Peyer's patch (tissue), 4 donors: Measurements from ENCODE around the gene SCAMP1. TPM values are rescaled to one million over a fixed set of nuclear protein-coding genes. Genes with fewer than 3 reads are reported as not detected.

Experiments used
- DNase-seq, 3 donors: peaks; one replicate each; pipeline ENCODE4 v3.0.0-alpha.2; 2017 to 2019
- H3K27ac ChIP-seq, 4 donors: fragments of 200-600 bp; sonication (generic); one replicate each; pipeline ENCODE4 v1.5.1; 2016 to 2019
- H3K27me3 ChIP-seq, 2 donors: fragments of 200-600 bp; sonication (generic); one replicate each; pipeline ENCODE4 v1.5.1; 2019
- H3K36me3 ChIP-seq, 3 donors: fragments of 200-600 bp; sonication (generic); one replicate each; pipeline ENCODE4 v1.5.1; 2016 to 2019
- H3K4me1 ChIP-seq, 4 donors: fragments of 200-600 bp; sonication (generic); one replicate each; pipeline ENCODE4 v1.5.1; 2016 to 2019
- H3K4me3 ChIP-seq, 4 donors: fragments of 200-600 bp; sonication (generic); 1 replicate in 3 of 4; 2 replicates in 1 of 4; pipeline ENCODE4 v1.5.1; 2016 to 2019; ENCODE audit warnings: mild to moderate bottlenecking in 1 of 4
- H3K9me3 ChIP-seq, 4 donors: fragments of 200-600 bp; sonication (generic); one replicate each; pipeline ENCODE4 v1.5.1; 2016 to 2019; ENCODE audit warnings: mild to moderate bottlenecking in 1 of 4
- CTCF ChIP-seq, 6 experiments: fragments of 450-650 bp in 4 of 6; fragments of 200-600 bp in 2 of 6; sonication (generic) in 1 of 6; IDR thresholded peaks; one replicate each; pipeline ENCODE4 v1.5.1; 2017 to 2019; ENCODE audit warnings: antibody characterized with exemption in 6 of 6, mild to moderate bottlenecking in 3 of 6, moderate library complexity in 1 of 6
- POLR2A ChIP-seq, 2 donors: fragments of 450-650 bp; IDR thresholded peaks; one replicate each; pipeline ENCODE4 v1.5.1; 2017; ENCODE audit warnings: antibody characterized with exemption in 2 of 2, mild to moderate bottlenecking in 2 of 2, moderate library complexity in 2 of 2
- total RNA-seq, 4 donors: library from RNA; depleted of rRNA; stranded (reverse); fragments of >200 nt; gene quantifications; one replicate each; pipeline ENCODE4 v1.1.0, GENCODE V29; 2016

SCAMP1 gene
- total RNA-seq, 4 donors from 2014 or later = 10.6 to 17.3 (median 11.5) TPM

DNA sequence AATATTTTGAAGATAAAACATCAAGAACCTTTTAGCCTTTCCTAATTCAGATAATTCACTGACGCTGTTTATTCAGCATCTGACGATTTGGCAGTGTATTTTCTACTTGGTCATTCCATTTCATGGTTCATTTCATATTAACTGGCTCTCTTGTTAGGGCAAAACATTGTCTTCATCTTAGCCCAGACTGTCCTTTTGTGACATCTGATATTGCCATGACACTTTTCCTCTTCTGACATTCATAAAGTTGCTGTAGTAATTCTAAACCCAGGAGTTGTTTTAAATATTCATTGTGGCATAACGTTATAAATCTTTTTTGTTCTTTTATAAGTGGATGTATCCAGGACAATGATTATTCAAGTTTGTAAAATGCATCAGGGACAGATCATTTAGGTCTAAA lies 1.8 kb downstream of the SCAMP1 start:
- no peak overlapping the region for H3K27ac ChIP-seq
- H3K4me1 ChIP-seq = peaks cover 0 to 20% (median 0%) of the 10 kb centered on the region in 4 donors
- H3K9me3 ChIP-seq = no peaks in the 10 kb centered on the region
- no peak overlapping the region for H3K4me3 ChIP-seq
- no peaks in the 10 kb centered on the region for H3K27me3 ChIP-seq
- no peak for DNase-seq
- no peak for TF ChIP-seq CTCF (IDR thresholded peaks at IDR 0.05)
- TF ChIP-seq POLR2A (IDR thresholded peaks at IDR 0.05) = no peak
- H3K36me3 ChIP-seq = no peaks in the 10 kb centered on the region

- TF ChIP-seq POLR2A (IDR thresholded peaks at IDR 0.05) = no peak
- TF ChIP-seq CTCF (IDR thresholded peaks at IDR 0.05) = no peak
- Histone ChIP-seq H3K27me3 (no peaks in the 10 kb centered on the region), H3K4me3 (no peak overlapping the region), H3K36me3 (no peaks in the 10 kb centered on the region), H3K27ac (no peak overlapping the region), H3K4me1 (peaks cover 0 to 15% (median 0%) of the 10 kb centered on the region in 4 donors), H3K9me3 (no peaks in the 10 kb centered on the region)
- no peak for DNase-seq
Measured at GRCh38 chr5:78364005-78364404, 3.6 kb downstream of the SCAMP1 start.

GRCh38 chr5:78367318-78367991 lies 7.0 kb downstream of the SCAMP1 start:
- Histone ChIP-seq H3K4me1 (peaks cover 0 to under 1% (median 0%) of the 10 kb centered on the region in 4 donors), H3K9me3 (no peaks in the 10 kb centered on the region), H3K36me3 (no peaks in the 10 kb centered on the region), H3K4me3 (no peak overlapping the region), H3K27ac (no peak overlapping the region), H3K27me3 (no peaks in the 10 kb centered on the region)
- no peak for TF ChIP-seq POLR2A (IDR thresholded peaks at IDR 0.05)
- TF ChIP-seq CTCF (IDR thresholded peaks at IDR 0.05) = no peak
- DNase-seq = no peak

- TF ChIP-seq POLR2A (IDR thresholded peaks at IDR 0.05) (no peak), CTCF (IDR thresholded peaks at IDR 0.05) (no peak)
- no peak for DNase-seq
- Histone ChIP-seq H3K27me3 (no peaks in the 10 kb centered on the region), H3K9me3 (no peaks in the 10 kb centered on the region), H3K27ac (no peak overlapping the region), H3K36me3 (no peaks in the 10 kb centered on the region), H3K4me3 (no peak overlapping the region), H3K4me1 (no peaks in the 10 kb centered on the region)
Measured at GRCh38 chr5:78369680-78370079, 9.3 kb downstream of the SCAMP1 start.

GRCh38 chr5:78373231-78373630 lies 12.8 kb downstream of the SCAMP1 start:
- TF ChIP-seq POLR2A (IDR thresholded peaks at IDR 0.05) (no peak), CTCF (IDR thresholded peaks at IDR 0.05) (no peak)
- Histone ChIP-seq H3K36me3 (no peaks in the 10 kb centered on the region), H3K27ac (no peak overlapping the region), H3K4me3 (no peak overlapping the region), H3K4me1 (no peaks in the 10 kb centered on the region), H3K9me3 (no peaks in the 10 kb centered on the region), H3K27me3 (no peaks in the 10 kb centered on the region)
- DNase-seq = no peak
